Activated CD8-positive, alpha-beta memory T cell treated with anti-CD3 and anti-CD28 coated beads, Interleukin-2, amount 50 U/mL, for 1 hour (primary cell): ENCODE measurements around the gene AGPAT3.
"Not testable (repeated sequence)": the region's sequence is repeated elsewhere in the genome, so short reads cannot be mapped to it uniquely, and the experiment has no call there.

ENCODE experiments used
- DNase-seq: peaks from one replicate; pipeline ENCODE4 v3.0.0-alpha.2; 2020; ENCODE audit errors: extremely low read depth

Gene AGPAT3, protein sequence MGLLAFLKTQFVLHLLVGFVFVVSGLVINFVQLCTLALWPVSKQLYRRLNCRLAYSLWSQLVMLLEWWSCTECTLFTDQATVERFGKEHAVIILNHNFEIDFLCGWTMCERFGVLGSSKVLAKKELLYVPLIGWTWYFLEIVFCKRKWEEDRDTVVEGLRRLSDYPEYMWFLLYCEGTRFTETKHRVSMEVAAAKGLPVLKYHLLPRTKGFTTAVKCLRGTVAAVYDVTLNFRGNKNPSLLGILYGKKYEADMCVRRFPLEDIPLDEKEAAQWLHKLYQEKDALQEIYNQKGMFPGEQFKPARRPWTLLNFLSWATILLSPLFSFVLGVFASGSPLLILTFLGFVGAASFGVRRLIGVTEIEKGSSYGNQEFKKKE

GRCh38 chr21:43864962-43865539 lies at the start of gene AGPAT3:
TSS of gene AGPAT3 (plus strand) at chr21:43865223. CDS start at chr21:43959682, 94,459 bp downstream.
- DNase-seq: no peak

- DNase-seq: no peak
Observed at GRCh38 chr21:43815991-43816390, 49.0 kb upstream of the AGPAT3 start.

DNA sequence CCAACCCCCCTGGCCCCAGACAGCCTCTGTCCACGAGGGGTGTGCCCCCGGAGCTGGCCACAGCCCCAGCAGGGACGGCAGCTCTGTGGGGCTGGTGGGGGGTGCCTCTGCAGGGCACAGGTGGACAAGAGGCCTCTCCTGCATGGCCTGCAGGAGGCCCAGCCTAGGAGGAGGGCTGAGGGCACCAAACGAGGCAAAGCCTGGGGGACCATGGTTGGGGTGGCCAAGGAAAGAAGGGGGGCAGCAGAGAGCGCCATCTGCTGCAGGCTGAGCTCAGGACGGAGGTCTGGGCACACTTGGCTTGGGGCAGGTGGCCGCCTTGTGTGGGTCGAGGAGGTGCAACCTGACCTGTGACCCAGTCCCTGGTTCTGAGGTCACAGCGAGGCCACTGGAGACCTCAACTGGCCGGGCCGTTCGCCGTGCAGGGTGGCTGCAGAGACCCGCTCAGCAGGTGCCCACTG lies 48.4 kb upstream of the AGPAT3 start:
- DNase-seq: no peak

DNA sequence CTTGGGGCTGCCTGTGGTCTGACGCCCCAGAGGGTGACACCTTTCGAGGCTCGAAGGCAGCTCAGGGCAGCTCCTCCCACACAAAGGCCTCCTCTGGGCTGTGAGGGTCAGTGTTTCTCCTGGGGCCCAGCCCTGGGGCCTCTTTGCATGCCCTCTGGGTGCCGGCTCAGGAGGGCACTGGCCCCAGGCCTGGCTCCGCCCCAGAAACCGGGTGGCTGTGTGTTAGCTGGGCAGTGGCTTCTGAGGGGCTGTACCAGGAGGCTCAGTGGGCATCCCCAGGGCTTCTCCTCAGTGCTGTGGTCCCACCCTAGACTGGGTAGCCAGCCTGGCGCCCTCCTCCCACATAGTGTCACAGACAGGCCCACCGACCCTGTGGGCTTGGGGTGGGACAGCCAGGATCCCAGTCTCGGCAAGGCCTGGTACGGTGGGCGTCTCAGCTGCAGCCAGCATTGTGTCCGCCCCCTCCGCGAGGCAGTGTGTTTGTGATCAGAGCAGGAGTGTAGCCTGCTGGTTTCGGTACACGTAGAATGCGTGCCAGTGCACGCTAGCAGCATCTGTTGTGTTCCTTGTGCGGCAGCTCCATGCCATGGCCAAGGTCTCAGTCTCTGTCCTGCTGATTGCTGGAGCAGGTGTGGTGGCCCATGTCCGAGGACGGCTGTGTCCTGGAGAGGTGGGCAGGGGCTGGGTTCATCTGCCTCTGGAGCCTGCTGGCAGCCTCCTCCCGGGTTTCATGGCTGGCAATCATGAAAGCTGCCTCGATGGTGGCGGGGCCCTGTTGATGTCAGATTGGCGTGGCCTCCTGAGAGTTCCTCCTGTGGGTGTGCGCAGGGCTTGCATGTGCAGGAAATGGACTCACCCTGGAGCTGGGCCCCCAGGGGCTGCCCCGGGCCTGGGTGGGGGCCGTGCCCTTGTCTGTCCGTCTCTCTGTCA lies 47.6 kb upstream of the AGPAT3 start:
- DNase-seq: no peak

GRCh38 chr21:43818685-43819084 lies 46.3 kb upstream of the AGPAT3 start:
- no peak for DNase-seq

- DNase-seq: no peak
Observed at GRCh38 chr21:43819511-43820405, 45.3 kb upstream of the AGPAT3 start.

DNA sequence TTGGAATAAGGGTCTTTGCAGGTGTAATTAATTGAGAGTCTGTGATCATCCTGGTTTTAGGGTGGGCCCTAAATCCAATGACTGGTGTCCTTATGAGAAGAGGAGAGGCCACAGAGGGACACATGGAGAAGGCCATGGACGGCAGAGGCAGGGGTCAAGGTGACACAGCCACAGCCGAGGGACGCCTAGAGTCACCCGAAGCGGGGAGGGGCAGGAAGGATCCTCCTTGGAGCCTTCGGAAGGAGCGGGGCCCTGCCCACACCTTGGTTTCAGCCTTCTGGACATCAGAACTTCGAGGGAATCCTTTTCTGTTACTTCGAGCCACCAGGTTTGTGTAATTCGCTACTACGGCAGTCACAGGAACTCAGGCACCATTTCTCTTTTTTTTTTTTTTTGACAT lies 44.6 kb upstream of the AGPAT3 start:
- no peak for DNase-seq

DNA sequence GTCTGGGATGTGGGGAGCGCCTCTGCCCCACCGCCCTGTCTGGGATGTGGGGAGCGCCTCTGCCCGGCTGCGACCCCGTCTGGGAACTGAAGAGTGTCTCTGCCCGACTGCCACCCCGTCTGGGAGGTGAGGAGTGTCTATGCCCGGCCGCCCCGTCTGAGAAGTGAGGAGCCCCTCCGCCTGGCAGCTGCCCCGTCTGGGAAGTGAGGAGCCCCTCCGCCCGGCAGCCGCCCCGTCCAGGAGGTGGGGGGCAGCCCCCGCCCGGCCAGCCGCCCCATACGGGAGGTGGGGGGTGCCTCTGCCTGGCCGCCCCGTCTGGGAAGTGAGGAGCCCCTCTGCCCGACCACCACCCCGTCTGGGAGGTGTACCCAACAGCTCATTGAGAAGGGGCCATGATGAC lies 42.9 kb upstream of the AGPAT3 start:
- DNase-seq: not testable (repeated sequence)

GRCh38 chr21:43822741-43823140 lies 42.3 kb upstream of the AGPAT3 start:
- not testable (repeated sequence) for DNase-seq

GRCh38 chr21:43824333-43825241 lies 40.4 kb upstream of the AGPAT3 start:
- no peak for DNase-seq

DNA sequence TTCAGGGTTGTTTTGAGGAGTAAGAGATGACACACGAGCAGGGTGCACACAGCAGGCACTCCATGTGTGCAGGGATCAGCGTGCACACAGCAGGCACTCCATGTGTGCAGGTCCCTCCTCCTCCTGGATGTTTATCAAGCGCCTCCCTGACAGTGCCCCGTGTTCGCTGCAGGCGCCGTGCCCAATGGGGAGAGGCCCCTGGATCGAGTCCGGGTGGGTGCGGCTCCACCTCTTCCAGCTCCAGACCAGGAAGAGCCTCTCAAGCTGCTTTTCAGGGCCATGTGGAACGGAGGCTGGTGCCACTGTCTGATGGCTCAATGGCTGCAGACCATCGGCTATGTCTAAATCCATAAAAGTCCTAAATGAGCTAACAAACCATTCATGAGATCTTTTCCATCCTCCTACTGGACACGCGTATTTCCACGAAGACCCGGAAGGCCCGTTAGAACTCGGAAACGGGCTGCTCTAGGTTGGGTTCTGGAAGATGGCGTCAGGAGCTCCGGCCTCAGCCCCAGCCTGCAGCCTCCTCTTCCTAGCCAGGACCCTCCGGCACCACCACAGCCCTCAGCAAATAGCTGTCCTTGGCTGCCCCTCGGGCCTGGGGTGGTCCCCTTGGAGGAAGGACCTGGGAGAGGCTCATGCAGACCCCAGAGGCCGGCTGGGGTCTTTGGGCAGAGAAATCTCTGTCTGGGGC lies 39.6 kb upstream of the AGPAT3 start:
- no peak for DNase-seq

DNA sequence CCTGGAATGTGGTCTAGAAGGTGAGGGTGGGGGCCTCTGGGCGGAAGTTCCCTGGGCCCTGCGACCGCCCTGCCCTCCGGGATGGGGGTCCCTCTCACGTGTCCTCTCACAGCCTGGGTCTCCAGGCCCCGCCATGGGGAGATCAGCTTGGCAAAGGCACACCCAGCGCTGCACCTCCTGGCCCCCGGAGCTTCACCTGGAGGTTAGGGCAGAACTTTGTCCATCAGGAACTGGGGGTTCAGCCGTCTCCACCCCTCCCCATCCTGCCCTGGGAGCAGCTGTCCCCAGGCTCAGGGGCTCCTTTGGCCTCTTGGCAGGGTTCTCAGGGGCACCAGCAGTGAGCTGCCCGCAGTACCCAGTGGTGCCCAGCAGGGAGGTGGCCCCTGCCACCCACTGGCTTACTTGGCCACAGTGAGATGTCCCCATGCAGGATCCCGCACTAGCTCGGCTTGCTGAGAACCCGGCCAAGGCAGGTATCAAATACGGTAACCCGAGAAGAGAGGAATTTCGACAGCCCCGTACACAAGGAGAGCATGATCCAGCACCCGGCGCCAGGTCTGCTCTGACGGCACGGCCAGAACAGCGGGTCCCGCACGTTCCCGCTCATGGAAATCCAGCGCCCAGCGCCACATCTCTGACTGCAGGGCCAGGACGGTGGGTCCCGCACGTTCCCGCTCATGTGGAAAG lies 38.9 kb upstream of the AGPAT3 start:
- no peak for DNase-seq

- DNase-seq: no peak
Observed at GRCh38 chr21:43826623-43826974, 38.4 kb upstream of the AGPAT3 start.

- DNase-seq: no peak
Observed at GRCh38 chr21:43827015-43827611, 37.9 kb upstream of the AGPAT3 start.

- DNase-seq: no peak
Observed at GRCh38 chr21:43829161-43829560, 35.9 kb upstream of the AGPAT3 start.

- DNase-seq: no peak
Observed at GRCh38 chr21:43829575-43830119, 35.4 kb upstream of the AGPAT3 start.

GRCh38 chr21:43832158-43832550 lies 32.9 kb upstream of the AGPAT3 start:
- DNase-seq: no peak

DNA sequence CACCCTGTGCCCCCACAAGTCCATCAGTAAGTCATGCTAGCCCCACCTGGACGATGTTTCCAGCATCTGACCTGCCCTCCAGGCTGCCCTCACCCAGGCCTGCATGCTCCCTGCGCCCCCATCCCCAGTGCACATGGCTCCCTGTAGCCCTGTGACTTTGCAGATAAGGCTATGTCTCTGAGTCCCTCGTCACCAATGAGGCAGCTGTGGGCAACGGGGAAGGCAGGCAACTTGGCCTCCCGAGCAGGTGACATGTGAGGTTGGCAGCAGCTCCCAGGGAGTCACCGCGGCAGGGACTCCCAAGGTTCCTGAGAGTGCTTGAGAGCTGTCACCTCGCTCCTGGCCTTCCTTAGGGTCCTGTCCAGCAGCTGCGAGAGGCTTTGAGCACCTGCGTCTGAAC lies 32.4 kb upstream of the AGPAT3 start:
- no peak for DNase-seq
